Suprapubic skin (tissue), 4 donors: Measurements from ENCODE around the gene PGGHG.
"Not testable (repeated sequence)": the region's sequence is repeated elsewhere in the genome, so short reads cannot be mapped to it uniquely, and the experiment has no call there.

ENCODE experiments used
- EP300 ChIP-seq: sonication (generic); formaldehyde crosslinking; IDR thresholded peaks from one replicate; pipeline ENCODE4 v1.6.1; 2017; ENCODE audit warnings: antibody characterized with exemption
- POLR2A ChIP-seq, 2 donors: fragments of 450-650 bp; IDR thresholded peaks; one replicate each; pipeline ENCODE4 v1.6.1; 2017; ENCODE audit warnings: antibody characterized with exemption in 2 of 2, mild to moderate bottlenecking in 2 of 2, moderate library complexity in 2 of 2
- POLR2AphosphoS5 ChIP-seq, 3 donors: sonication (generic); formaldehyde crosslinking; IDR thresholded peaks; one replicate each; pipeline ENCODE4 v1.6.1; 2017; ENCODE audit warnings: antibody characterized with exemption in 3 of 3
- TF ChIP-seq, protein P1 (sequence below), 2 donors: fragments of 200-600 bp in 1 of 2; fragments of 450-650 bp in 1 of 2; sonication (generic) in 1 of 2; IDR thresholded peaks; one replicate each; pipeline ENCODE4 v1.5.1; 2016 to 2019; ENCODE audit warnings: antibody characterized with exemption in 2 of 2, mild to moderate bottlenecking in 1 of 2, moderate library complexity in 1 of 2

DNA sequence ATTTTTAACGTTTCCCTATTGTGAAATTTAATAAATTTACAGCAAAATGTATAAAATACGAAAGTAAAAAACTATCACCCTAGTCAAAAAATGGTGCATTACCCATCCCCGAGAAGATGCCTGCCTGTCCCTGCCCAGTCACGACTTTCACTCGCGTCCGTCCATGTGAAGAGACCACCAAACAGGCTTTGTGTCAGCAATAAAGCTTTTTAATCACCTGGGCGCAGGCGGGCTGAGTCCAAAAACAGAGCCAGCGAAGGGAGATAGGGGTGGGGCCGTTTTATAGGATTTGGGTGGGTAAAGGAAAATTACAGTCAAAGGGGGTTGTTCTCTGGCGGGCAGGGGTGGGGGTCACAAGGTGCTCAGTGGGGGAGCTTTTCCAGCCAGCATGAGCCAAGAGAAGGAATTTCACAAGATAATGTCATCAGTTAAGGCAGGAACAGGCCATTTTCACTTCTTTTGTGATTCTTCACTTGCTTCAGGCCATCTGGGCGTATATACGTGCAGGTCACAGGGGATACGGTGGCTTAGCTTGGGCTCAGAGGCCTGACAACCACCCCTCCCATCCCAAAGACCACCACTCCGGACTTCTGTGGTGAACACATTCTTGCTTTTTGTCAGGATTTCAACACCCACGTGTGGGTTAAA lies 44.8 kb downstream of the PGGHG start:
- TF ChIP-seq, protein P1, sequence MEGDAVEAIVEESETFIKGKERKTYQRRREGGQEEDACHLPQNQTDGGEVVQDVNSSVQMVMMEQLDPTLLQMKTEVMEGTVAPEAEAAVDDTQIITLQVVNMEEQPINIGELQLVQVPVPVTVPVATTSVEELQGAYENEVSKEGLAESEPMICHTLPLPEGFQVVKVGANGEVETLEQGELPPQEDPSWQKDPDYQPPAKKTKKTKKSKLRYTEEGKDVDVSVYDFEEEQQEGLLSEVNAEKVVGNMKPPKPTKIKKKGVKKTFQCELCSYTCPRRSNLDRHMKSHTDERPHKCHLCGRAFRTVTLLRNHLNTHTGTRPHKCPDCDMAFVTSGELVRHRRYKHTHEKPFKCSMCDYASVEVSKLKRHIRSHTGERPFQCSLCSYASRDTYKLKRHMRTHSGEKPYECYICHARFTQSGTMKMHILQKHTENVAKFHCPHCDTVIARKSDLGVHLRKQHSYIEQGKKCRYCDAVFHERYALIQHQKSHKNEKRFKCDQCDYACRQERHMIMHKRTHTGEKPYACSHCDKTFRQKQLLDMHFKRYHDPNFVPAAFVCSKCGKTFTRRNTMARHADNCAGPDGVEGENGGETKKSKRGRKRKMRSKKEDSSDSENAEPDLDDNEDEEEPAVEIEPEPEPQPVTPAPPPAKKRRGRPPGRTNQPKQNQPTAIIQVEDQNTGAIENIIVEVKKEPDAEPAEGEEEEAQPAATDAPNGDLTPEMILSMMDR (IDR thresholded peaks at IDR 0.05): not testable (repeated sequence)
- TF ChIP-seq POLR2A (IDR thresholded peaks at IDR 0.05); EP300; POLR2AphosphoS5 (IDR thresholded peaks at IDR 0.05): not testable (repeated sequence)
